Measurements from ENCODE around the gene DNM2.
"Not testable (repeated sequence)": the region's sequence is repeated elsewhere in the genome, so short reads cannot be mapped to it uniquely, and the experiment has no call there.

DNM2 gene

DNA sequence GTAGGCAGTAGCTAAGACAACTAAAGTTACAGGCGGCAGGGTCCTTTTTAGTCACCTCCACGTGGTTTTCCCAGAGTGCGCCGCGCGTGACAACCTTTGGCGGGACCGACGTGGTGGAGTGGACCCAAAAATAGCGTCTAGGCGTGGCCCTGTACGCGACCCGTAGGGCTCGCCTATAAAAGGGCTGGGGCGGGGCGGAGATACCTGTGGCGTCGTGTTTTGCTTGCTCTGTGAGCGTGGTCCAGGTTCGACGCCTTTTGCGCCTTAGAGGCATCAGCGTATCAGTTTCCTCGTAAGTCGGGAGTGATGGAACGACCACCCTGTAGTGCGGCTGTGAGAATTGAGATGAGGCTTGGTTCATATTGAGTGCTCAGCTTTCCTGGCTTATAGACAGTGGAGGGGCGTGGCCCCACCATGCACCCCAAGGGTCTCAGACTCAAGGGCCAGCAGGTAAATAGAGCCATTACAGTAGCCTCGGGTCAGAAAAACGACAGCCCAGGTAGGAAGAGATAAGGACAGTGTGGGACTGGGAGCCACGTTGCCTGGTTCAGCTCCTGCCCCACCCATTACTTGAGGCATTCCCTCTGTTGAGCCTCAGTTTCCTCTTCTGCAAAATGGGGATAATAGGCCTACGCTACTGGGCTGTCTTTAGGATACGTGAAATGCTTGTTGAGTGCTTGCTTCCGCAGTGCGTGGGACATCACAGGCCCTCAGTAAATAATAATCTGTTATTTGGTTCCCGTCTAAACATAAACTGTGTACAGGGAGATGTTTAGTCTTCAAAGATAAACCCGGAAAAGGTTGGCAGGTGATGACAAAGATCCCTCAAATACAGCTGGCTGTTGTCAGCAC, 118.8 kb downstream of the DNM2 start:
- TF ChIP-seq, protein P1, sequence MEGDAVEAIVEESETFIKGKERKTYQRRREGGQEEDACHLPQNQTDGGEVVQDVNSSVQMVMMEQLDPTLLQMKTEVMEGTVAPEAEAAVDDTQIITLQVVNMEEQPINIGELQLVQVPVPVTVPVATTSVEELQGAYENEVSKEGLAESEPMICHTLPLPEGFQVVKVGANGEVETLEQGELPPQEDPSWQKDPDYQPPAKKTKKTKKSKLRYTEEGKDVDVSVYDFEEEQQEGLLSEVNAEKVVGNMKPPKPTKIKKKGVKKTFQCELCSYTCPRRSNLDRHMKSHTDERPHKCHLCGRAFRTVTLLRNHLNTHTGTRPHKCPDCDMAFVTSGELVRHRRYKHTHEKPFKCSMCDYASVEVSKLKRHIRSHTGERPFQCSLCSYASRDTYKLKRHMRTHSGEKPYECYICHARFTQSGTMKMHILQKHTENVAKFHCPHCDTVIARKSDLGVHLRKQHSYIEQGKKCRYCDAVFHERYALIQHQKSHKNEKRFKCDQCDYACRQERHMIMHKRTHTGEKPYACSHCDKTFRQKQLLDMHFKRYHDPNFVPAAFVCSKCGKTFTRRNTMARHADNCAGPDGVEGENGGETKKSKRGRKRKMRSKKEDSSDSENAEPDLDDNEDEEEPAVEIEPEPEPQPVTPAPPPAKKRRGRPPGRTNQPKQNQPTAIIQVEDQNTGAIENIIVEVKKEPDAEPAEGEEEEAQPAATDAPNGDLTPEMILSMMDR (IDR thresholded peaks at IDR 0.05; ENCODE audit: control extremely low read depth, extremely low read depth, low read depth, missing control alignments), result no peak
- peak; percentile 89 for DNase-seq (ENCODE audit: extremely low spot score)
- CTCF ChIA-PET, result interaction anchor here (1.0 to 3.6 kb wide), 14 partner anchors 10 to 137 kb away, joined by 3 to 45 read pairs (median 4); partner anchors contain the start of genes CARM1 and DNM2

DNA sequence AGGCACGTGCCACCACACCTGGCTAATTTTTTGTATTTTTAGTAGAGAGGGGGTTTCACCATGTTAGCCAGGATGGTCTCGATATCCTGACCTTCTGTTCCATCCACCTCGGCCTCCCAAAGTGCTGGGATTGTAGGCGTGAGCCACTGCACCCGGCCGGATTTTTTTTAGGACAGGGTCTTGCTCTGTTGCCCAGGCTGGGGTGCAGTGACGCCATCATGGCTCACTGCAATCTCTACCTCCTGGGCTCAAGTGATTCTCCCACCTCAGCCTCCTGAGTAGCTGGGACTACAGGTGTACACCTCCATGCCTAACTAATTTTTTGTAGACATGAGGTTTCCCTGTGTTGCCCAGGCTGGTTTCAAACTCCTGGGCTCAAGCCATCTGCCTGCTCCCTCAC, 119.8 kb downstream of the DNM2 start:
- CTCF ChIA-PET, result interaction anchor here (1.8 to 3.6 kb wide), 3 partner anchors 19 to 26 kb away, joined by 4 to 45 read pairs (median 11); no protein-coding TSS in a partner anchor
- POLR2A ChIA-PET, result not testable (repeated sequence)

More for the DNA sequence above, 118.8 kb downstream of the DNM2 start:
- POLR2A ChIA-PET, result interaction anchor here (0.8 kb wide), 1 partner anchor 11 kb away, joined by 3 read pairs; the partner anchor contains the start of gene C19orf38

DNA sequence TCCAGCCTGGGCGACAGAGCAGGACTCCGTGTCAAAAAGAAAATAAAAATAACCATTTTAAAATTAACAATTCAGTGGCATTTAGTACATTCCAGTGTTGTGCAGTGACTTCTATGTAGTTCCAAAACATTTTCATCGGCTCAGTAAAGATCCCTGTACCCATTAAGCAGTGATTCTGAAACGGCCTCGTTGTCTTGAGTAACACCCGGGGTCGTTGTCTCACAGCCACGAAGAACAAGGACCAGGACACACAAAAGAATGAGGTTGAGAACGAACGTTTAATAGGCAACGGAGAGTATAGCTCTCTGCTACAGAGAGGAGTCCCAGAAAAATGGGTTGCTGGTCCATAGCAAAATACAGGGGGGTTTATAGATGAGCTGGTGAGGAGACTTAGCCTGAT, 120.5 kb downstream of the DNM2 start:
- DNase-seq (ENCODE audit: extremely low spot score), result no peak
- ChIA-PET CTCF (interaction anchor here (1.1 to 3.7 kb wide), 3 partner anchors 20 to 25 kb away, joined by 3 to 28 read pairs (median 9); no protein-coding TSS in a partner anchor), POLR2A (no interaction called here)
- TF ChIP-seq, protein P1 (IDR thresholded peaks at IDR 0.05; ENCODE audit: control extremely low read depth, extremely low read depth, low read depth, missing control alignments), result no peak

More for the DNA sequence above, 119.8 kb downstream of the DNM2 start:
- DNase-seq (ENCODE audit: extremely low spot score), result not testable (repeated sequence)

DNA sequence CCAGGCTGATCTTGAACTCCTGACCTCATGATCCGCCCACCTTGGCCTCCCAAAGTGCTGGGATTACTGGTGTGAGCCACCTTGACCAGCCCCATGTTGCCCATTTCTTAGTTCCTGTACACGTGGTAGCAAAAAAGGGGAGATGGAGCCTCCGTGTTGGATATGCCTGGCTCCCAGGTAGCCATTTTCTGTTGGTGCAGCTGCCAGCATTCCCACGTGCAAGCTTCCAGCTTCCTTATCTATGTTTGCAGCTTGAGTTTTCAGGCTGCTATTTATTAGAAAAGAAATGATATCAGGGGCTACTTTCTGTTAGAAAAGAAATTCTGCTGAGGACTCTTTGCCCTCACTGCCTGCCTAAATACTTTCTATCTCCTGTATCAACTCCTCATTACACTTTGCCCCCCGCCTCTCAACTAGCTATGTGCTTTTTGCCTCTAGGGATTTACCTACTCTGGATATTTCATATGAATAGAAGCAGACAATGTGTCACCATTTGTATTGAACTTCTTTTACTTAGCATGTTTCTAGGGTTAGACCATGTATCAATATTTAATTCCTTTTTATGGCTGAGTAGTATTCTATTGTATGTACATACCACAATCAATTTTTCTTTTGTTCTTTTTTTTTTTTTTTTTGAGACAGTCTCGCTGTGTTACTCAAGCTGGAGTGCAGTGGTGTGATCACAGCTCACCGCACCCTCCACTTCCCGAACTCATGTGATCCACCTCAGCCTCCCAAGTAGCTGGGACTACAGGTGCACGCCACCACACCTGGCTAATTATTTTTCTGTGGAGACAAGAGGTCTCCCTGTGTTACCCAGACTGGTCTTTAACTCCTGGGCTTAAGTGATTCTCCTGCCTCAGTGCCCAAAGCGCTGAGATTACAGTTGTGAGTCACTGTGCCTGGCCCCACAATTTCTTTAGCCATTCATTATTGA, 121.5 kb downstream of the DNM2 start:
- ChIA-PET POLR2A (no interaction called here), CTCF (interaction anchor here (1.1 to 3.7 kb wide), 6 partner anchors 11 to 267 kb away, joined by 3 to 28 read pairs (median 5); no protein-coding TSS in a partner anchor)
- no peak for DNase-seq (ENCODE audit: extremely low spot score)
- TF ChIP-seq, protein P1 (IDR thresholded peaks at IDR 0.05; ENCODE audit: control extremely low read depth, extremely low read depth, low read depth, missing control alignments), result no peak

DNA sequence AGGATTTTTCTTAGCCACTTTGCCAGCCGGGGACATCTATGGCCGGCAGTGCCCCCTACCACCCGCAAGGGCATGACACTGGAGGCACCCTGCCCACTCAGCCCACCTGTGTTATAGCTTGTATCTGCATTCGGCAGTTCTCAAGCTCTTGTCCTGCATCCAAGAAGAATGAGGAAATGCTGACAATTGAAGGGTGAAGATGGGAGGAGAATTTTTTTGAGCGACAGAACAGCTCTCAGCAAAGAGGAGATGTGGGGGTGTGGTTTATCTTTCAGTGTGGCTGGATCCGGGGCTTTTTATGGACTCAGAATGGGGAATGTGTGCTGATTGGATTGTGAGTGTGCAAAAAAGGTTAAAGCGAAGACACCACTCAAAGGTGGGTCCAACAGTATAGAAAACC, 124.9 kb downstream of the DNM2 start:
- TF ChIP-seq, protein P1 (IDR thresholded peaks at IDR 0.05; ENCODE audit: control extremely low read depth, extremely low read depth, low read depth, missing control alignments), result no peak
- ChIA-PET POLR2A (no interaction called here), CTCF (interaction anchor here (1.0 to 2.2 kb wide), 4 partner anchors 12 to 21 kb away, joined by 4 to 13 read pairs (median 5); no protein-coding TSS in a partner anchor)
- no peak for DNase-seq (ENCODE audit: extremely low spot score)

DNA sequence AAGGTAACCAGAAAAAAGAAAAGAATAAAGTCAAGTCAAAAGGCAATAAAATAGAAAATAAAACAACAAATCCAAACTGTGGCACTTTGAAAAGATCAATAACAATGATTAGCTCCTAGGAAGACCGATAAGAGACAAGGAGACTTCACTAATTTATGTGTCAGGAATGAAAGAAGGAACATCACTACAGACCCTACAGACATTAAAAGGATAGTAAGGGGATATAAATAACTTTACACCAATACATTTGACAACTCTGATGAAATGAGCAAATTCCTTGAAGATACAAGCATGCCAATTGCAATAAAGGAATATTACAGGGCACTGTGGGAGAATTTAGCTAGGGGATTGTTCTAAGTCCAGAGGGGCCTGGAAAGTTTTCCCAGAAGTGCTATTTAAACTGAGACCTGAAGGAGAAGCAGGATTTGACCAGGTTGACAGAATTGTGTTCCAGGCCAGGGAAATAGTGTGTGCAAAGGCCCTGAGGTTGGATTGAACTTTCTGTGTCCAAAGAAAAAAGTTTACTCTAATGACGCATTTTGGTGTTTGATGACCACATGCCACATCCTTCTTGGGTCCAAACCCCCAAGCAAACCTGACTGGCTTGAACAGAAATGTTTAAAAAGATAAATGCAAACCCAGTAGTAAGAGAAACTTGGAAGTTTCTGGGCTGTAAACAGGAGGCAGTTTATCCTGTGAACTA, 128.8 kb downstream of the DNM2 start:
- no peak for DNase-seq (ENCODE audit: extremely low spot score)
- POLR2A ChIA-PET, result no interaction called here
- CTCF ChIA-PET, result interaction anchor here (1.0 to 4.1 kb wide), 5 partner anchors 8 to 129 kb away, joined by 3 to 28 read pairs (median 3); partner anchors contain the start of genes DNM2 and TMED1
- TF ChIP-seq, protein P1 (IDR thresholded peaks at IDR 0.05; ENCODE audit: control extremely low read depth, extremely low read depth, low read depth, missing control alignments), result no peak
